HL-60 (cell line): ENCODE results near the gene KIF26A.

ENCODE experiments used
- DNase-seq, 2 experiments: peaks; one replicate each; pipeline ENCODE4 v3.0.0-alpha.2; 2010 to 2020; ENCODE audit warnings: low read depth in 1 of 2, low spot score in 1 of 2
- H3K27ac ChIP-seq: fragments of 250-450 bp; sonication (Bioruptor Pico); replicated peaks from 2 replicates; pipeline ENCODE4 v1.5.1; 2020; ENCODE audit warnings: mild to moderate bottlenecking, moderate library complexity
- H3K27me3 ChIP-seq: fragments of 250-450 bp; sonication (Bioruptor Pico); 2 replicates; pipeline ENCODE4 v1.5.1; 2021; ENCODE audit warnings: mild to moderate bottlenecking, moderate library complexity; ENCODE audit not compliant: insufficient read depth, poor library complexity, severe bottlenecking
- H3K4me3 ChIP-seq: replicated peaks from 2 replicates; pipeline ENCODE4 v1.5.1; 2011; ENCODE audit warnings: mild to moderate bottlenecking, control low read depth, low read length; ENCODE audit not compliant: insufficient read depth
- CTCF ChIP-seq: IDR thresholded peaks from one replicate; pipeline ENCODE4 v1.5.1; 2011; ENCODE audit warnings: low read length, control low read depth, inconsistent platforms; ENCODE audit not compliant: insufficient read depth
- GABPA ChIP-seq: IDR thresholded peaks from 2 replicates; pipeline ENCODE4 v1.6.1; 2012; ENCODE audit warnings: low read depth
- POLR2AphosphoS5 ChIP-seq: IDR thresholded peaks from 2 replicates; pipeline ENCODE4 v1.6.1; 2012; ENCODE audit warnings: low read depth
- REST ChIP-seq: IDR thresholded peaks from 2 replicates; pipeline ENCODE4 v1.6.1; 2012; ENCODE audit warnings: low read depth; ENCODE audit not compliant: insufficient replicate concordance
- SPI1 ChIP-seq: IDR thresholded peaks from 2 replicates; pipeline ENCODE4 v1.6.1; 2012; ENCODE audit warnings: low read depth, mild to moderate bottlenecking, borderline replicate concordance

Gene KIF26A

GRCh38 chr14:104226421-104227383 lies 88.3 kb downstream of the KIF26A start:
- Histone ChIP-seq H3K27ac (no peak overlapping the region), H3K4me3 (no peak overlapping the region), H3K27me3 (no peaks in the 10 kb centered on the region)
- TF ChIP-seq REST (no peak), CTCF (no peak), POLR2AphosphoS5 (no peak), GABPA (no peak), SPI1 (no peak)
- DNase-seq: no peak

- no peak for DNase-seq
- TF ChIP-seq GABPA: no peak
- no peak for TF ChIP-seq CTCF
- TF ChIP-seq POLR2AphosphoS5: no peak
- TF ChIP-seq SPI1: no peak
- TF ChIP-seq REST: no peak
- Histone ChIP-seq H3K4me3 (no peak overlapping the region), H3K27ac (no peak overlapping the region), H3K27me3 (no peaks in the 10 kb centered on the region)
Measured at GRCh38 chr14:104227806-104228205, 89.4 kb downstream of the KIF26A start.

- TF ChIP-seq POLR2AphosphoS5 (no peak), GABPA (no peak), CTCF (no peak), SPI1 (no peak), REST (no peak)
- Histone ChIP-seq H3K27ac (no peak overlapping the region), H3K27me3 (no peaks in the 10 kb centered on the region), H3K4me3 (no peak overlapping the region)
- DNase-seq: no peak
Measured at GRCh38 chr14:104228221-104228620, 89.8 kb downstream of the KIF26A start.
